Measurements from ENCODE around the gene PIAS2. TPM values are rescaled to one million over a fixed set of nuclear protein-coding genes. Genes with fewer than 3 reads are reported as not detected.

Gene PIAS2
- total RNA-seq, 1 donor, result 36.6 TPM

GRCh38 chr18:46942646-46943045 lies 25.3 kb upstream of the PIAS2 start:
- DNase-seq (ENCODE audit: insufficient read length, low spot score, missing footprints), result no peak
- Histone ChIP-seq H4K20me1 (ENCODE audit: insufficient read depth, low read length) (no peaks in the 10 kb centered on the region), H3K27me3 (ENCODE audit: insufficient read depth, low read length) (no peaks in the 10 kb centered on the region), H3K79me2 (ENCODE audit: insufficient read depth, low read length) (no peaks in the 10 kb centered on the region), H3K4me1 (ENCODE audit: insufficient read depth, low read length) (peaks cover 14% of the 10 kb centered on the region), H3K9me3 (ENCODE audit: low read depth, low read length) (no peaks in the 10 kb centered on the region), H3K36me3 (ENCODE audit: insufficient read depth, low read length) (no peaks in the 10 kb centered on the region), H2AFZ (ENCODE audit: low read length) (no peak overlapping the region), H3K4me3 (ENCODE audit: insufficient read depth, low read length) (no peak overlapping the region), H3K4me2 (ENCODE audit: insufficient read depth, low read length) (no peak overlapping the region), H3K27ac (ENCODE audit: low read depth, low read length) (no peak overlapping the region)
- TF ChIP-seq CTCF (IDR thresholded peaks at IDR 0.05; ENCODE audit: extremely low read depth, low read depth, low read length), result no peak

- Histone ChIP-seq H3K4me3 (ENCODE audit: insufficient read depth, low read length) (no peak overlapping the region), H3K4me1 (ENCODE audit: insufficient read depth, low read length) (peaks cover 6% of the 10 kb centered on the region), H3K36me3 (ENCODE audit: insufficient read depth, low read length) (no peaks in the 10 kb centered on the region), H3K4me2 (ENCODE audit: insufficient read depth, low read length) (no peak overlapping the region), H3K27me3 (ENCODE audit: insufficient read depth, low read length) (no peaks in the 10 kb centered on the region), H4K20me1 (ENCODE audit: insufficient read depth, low read length) (no peaks in the 10 kb centered on the region), H3K9me3 (ENCODE audit: low read depth, low read length) (no peaks in the 10 kb centered on the region), H2AFZ (ENCODE audit: low read length) (no peak overlapping the region), H3K27ac (ENCODE audit: low read depth, low read length) (no peak overlapping the region), H3K79me2 (ENCODE audit: insufficient read depth, low read length) (no peaks in the 10 kb centered on the region)
- TF ChIP-seq CTCF (IDR thresholded peaks at IDR 0.05; ENCODE audit: extremely low read depth, low read depth, low read length), result no peak
- DNase-seq (ENCODE audit: insufficient read length, low spot score, missing footprints), result no peak
Observed at GRCh38 chr18:46939998-46940571, 22.8 kb upstream of the PIAS2 start.

- TF ChIP-seq CTCF (IDR thresholded peaks at IDR 0.05; ENCODE audit: extremely low read depth, low read depth, low read length), result no peak
- no peak overlapping the region for H3K4me2 ChIP-seq (ENCODE audit: insufficient read depth, low read length)
- H4K20me1 ChIP-seq (ENCODE audit: insufficient read depth, low read length), result no peaks in the 10 kb centered on the region
- peaks cover 6% of the 10 kb centered on the region for H3K4me1 ChIP-seq (ENCODE audit: insufficient read depth, low read length)
- no peaks in the 10 kb centered on the region for H3K79me2 ChIP-seq (ENCODE audit: insufficient read depth, low read length)
- no peaks in the 10 kb centered on the region for H3K27me3 ChIP-seq (ENCODE audit: insufficient read depth, low read length)
- peak; percentile 63 for DNase-seq (ENCODE audit: insufficient read length, low spot score, missing footprints)
- H3K4me3 ChIP-seq (ENCODE audit: insufficient read depth, low read length), result no peak overlapping the region
- no peaks in the 10 kb centered on the region for H3K9me3 ChIP-seq (ENCODE audit: low read depth, low read length)
- H3K27ac ChIP-seq (ENCODE audit: low read depth, low read length), result no peak overlapping the region
- H2AFZ ChIP-seq (ENCODE audit: low read length), result no peak overlapping the region
- H3K36me3 ChIP-seq (ENCODE audit: insufficient read depth, low read length), result no peaks in the 10 kb centered on the region
Observed at GRCh38 chr18:46939337-46939963, 22.1 kb upstream of the PIAS2 start.

- Histone ChIP-seq H3K9me3 (ENCODE audit: low read depth, low read length) (no peaks in the 10 kb centered on the region), H3K79me2 (ENCODE audit: insufficient read depth, low read length) (peaks cover 13% of the 10 kb centered on the region), H4K20me1 (ENCODE audit: insufficient read depth, low read length) (peaks cover 8% of the 10 kb centered on the region), H3K4me1 (ENCODE audit: insufficient read depth, low read length) (peaks cover 3% of the 10 kb centered on the region), H3K36me3 (ENCODE audit: insufficient read depth, low read length) (no peaks in the 10 kb centered on the region), H2AFZ (ENCODE audit: low read length) (no peak overlapping the region), H3K4me2 (ENCODE audit: insufficient read depth, low read length) (no peak overlapping the region), H3K27ac (ENCODE audit: low read depth, low read length) (no peak overlapping the region), H3K4me3 (ENCODE audit: insufficient read depth, low read length) (no peak overlapping the region), H3K27me3 (ENCODE audit: insufficient read depth, low read length) (no peaks in the 10 kb centered on the region)
- DNase-seq (ENCODE audit: insufficient read length, low spot score, missing footprints), result no peak
- TF ChIP-seq CTCF (IDR thresholded peaks at IDR 0.05; ENCODE audit: extremely low read depth, low read depth, low read length), result no peak
Observed at GRCh38 chr18:46920653-46921052, 3.3 kb upstream of the PIAS2 start.

Data from osteoblast (primary cell).